Caco-2 (cell line): ENCODE results near the gene ENOX1. TPM values are rescaled to one million over a fixed set of nuclear protein-coding genes. Genes with fewer than 3 reads are reported as not detected.

Source experiments
- BruUV-seq: library from RNA; stranded (reverse); fragments of 400-500 nt; replicated peaks from 2 replicates; lab custom pipeline; 2021; lab: Mats Ljungman, UMichigan
- CTCF ChIA-PET: fragments of 300-600 bp; sonication (Branson Sonifier 250); formaldehyde crosslinking; loops from one replicate; lab custom pipeline; 2022; ENCODE audit warnings: antibody characterized with exemption; lab: Charles Lee
- POLR2A ChIA-PET: fragments of 300-600 bp; sonication (Branson Sonifier 250); formaldehyde crosslinking; loops from one replicate; lab custom pipeline; 2022; ENCODE audit warnings: antibody characterized with exemption; lab: Charles Lee
- DNase-seq, 2 experiments: peaks; one replicate each; pipeline versions ENCODE4 v3.0.0 to v3.0.0-alpha.2; 2020 to 2022
- H3K27me3 ChIP-seq: replicated peaks from 2 replicates; pipeline ENCODE4 v1.6.0; 2011; ENCODE audit warnings: low read length; ENCODE audit not compliant: control insufficient read depth, insufficient read depth
- H3K36me3 ChIP-seq: 2 replicates; pipeline ENCODE4 v1.5.1; 2011; ENCODE audit warnings: low read length; ENCODE audit not compliant: control insufficient read depth, insufficient read depth
- H3K4me1 ChIP-seq: fragments of 250-450 bp; sonication (Bioruptor Pico); 2 replicates; pipeline ENCODE4 v1.5.1; 2020; ENCODE audit warnings: mild to moderate bottlenecking
- H3K4me3 ChIP-seq: 2 replicates; pipeline ENCODE4 v1.5.1; 2011; ENCODE audit warnings: low read depth, mild to moderate bottlenecking, control low read depth, low read length
- H3K9me3 ChIP-seq: fragments of 250-450 bp; sonication (Bioruptor Pico); 2 replicates; pipeline ENCODE4 v1.5.1; 2020; ENCODE audit warnings: mild to moderate bottlenecking, moderate library complexity
- H3K27ac Mint-ChIP-seq: one replicate; pipeline ENCODE4 v1.8.0; 2022; ENCODE audit warnings: mixed read lengths; ENCODE audit not compliant: unreplicated experiment
- H3K27me3 Mint-ChIP-seq: one replicate; pipeline ENCODE4 v1.8.0; 2022; ENCODE audit warnings: mixed read lengths; ENCODE audit not compliant: insufficient read depth, unreplicated experiment
- H3K36me3 Mint-ChIP-seq: one replicate; pipeline ENCODE4 v1.8.0; 2022; ENCODE audit warnings: mild to moderate bottlenecking, mixed read lengths; ENCODE audit not compliant: insufficient read depth, unreplicated experiment
- H3K4me1 Mint-ChIP-seq: one replicate; pipeline ENCODE4 v1.8.0; 2022; ENCODE audit warnings: low read depth, mixed read lengths; ENCODE audit not compliant: unreplicated experiment
- H3K4me3 Mint-ChIP-seq: one replicate; pipeline ENCODE4 v1.8.0; 2022; ENCODE audit warnings: mild to moderate bottlenecking, moderate library complexity, mixed read lengths; ENCODE audit not compliant: unreplicated experiment
- H3K9me3 Mint-ChIP-seq: one replicate; pipeline ENCODE4 v1.8.0; 2022; ENCODE audit warnings: mixed read lengths; ENCODE audit not compliant: unreplicated experiment
- CTCF ChIP-seq, 2 experiments: fragments of 200-600 bp in 1 of 2; IDR thresholded peaks; 1 replicate in 1 of 2; 2 replicates in 1 of 2; pipeline versions ENCODE4 v1.5.1 to v1.8.0; 2011 to 2022; ENCODE audit warnings: antibody characterized with exemption in 1 of 2, control low read depth in 1 of 2, inconsistent platforms in 1 of 2, low read depth in 1 of 2, low read length in 1 of 2, mild to moderate bottlenecking in 1 of 2, moderate library complexity in 1 of 2; ENCODE audit not compliant: insufficient read depth in 1 of 2, severe bottlenecking in 1 of 2, unreplicated experiment in 1 of 2
- intact Hi-C: fragments of 100-400 bp; cut with micrococcal nuclease; formaldehyde crosslinking; loops from one replicate; pipeline ENCODE4 v1.10.0; 2022; ENCODE audit not compliant: unreplicated experiment
- total RNA-seq: library from RNA; stranded (reverse); gene quantifications from 2 replicates; pipeline ENCODE4 v1.2.3, GENCODE V29; 2022

Gene ENOX1
- total RNA-seq, 1 experiment from 2014 or later, result 9.1 TPM

GRCh38 chr13:43515531-43515930, 271.2 kb downstream of the ENOX1 start:
- no peak overlapping the region for H3K4me3 ChIP-seq
- no peak for DNase-seq
- Mint-ChIP-seq H3K27me3 (no peaks in the 10 kb centered on the region), H3K36me3 (peaks cover 7% of the 10 kb centered on the region), H3K4me1 (peaks cover 30% of the 10 kb centered on the region), H3K4me3 (no peak overlapping the region), H3K9me3 (no peaks in the 10 kb centered on the region), H3K27ac (peak overlapping the region; percentile 86)
- intact Hi-C loops, result loop anchor here (5.0 kb wide), 3 partner anchors 128 to 318 kb away; no protein-coding TSS in a partner anchor
- H3K9me3 ChIP-seq, result no peaks in the 10 kb centered on the region
- no TSS peak for BruUV-seq
- POLR2A ChIA-PET, result no interaction called here
- CTCF ChIA-PET, result no interaction called here
- no peaks in the 10 kb centered on the region for H3K27me3 ChIP-seq
- no peak for TF ChIP-seq CTCF (IDR thresholded peaks at IDR 0.05; ENCODE audit: insufficient read depth in 1 of 2, low read depth in 1 of 2, low read length in 1 of 2, severe bottlenecking in 1 of 2, unreplicated experiment in 1 of 2)
- H3K36me3 ChIP-seq, result no peaks in the 10 kb centered on the region
- H3K4me1 ChIP-seq, result peaks cover 30% of the 10 kb centered on the region

- Mint-ChIP-seq H3K4me1 (peaks cover 21% of the 10 kb centered on the region), H3K27me3 (no peaks in the 10 kb centered on the region), H3K4me3 (no peak overlapping the region), H3K9me3 (no peaks in the 10 kb centered on the region), H3K27ac (no peak overlapping the region), H3K36me3 (peaks cover 7% of the 10 kb centered on the region)
- no peaks in the 10 kb centered on the region for H3K9me3 ChIP-seq
- intact Hi-C loops, result no loop called here
- no TSS peak for BruUV-seq
- no peak for TF ChIP-seq CTCF (IDR thresholded peaks at IDR 0.05; ENCODE audit: insufficient read depth in 1 of 2, low read depth in 1 of 2, low read length in 1 of 2, severe bottlenecking in 1 of 2, unreplicated experiment in 1 of 2)
- POLR2A ChIA-PET, result no interaction called here
- DNase-seq, result no peak
- no peak overlapping the region for H3K4me3 ChIP-seq
- peaks cover 30% of the 10 kb centered on the region for H3K4me1 ChIP-seq
- CTCF ChIA-PET, result no interaction called here
- no peaks in the 10 kb centered on the region for H3K36me3 ChIP-seq
- H3K27me3 ChIP-seq, result no peaks in the 10 kb centered on the region
These were observed 272.5 kb downstream of the ENOX1 start for GRCh38 chr13:43514311-43514710.

GRCh38 chr13:43512221-43512620, 274.6 kb downstream of the ENOX1 start:
- no peak for TF ChIP-seq CTCF (IDR thresholded peaks at IDR 0.05; ENCODE audit: insufficient read depth in 1 of 2, low read depth in 1 of 2, low read length in 1 of 2, severe bottlenecking in 1 of 2, unreplicated experiment in 1 of 2)
- intact Hi-C loops, result no loop called here
- Histone ChIP-seq H3K9me3 (no peaks in the 10 kb centered on the region), H3K4me3 (no peak overlapping the region), H3K4me1 (peaks cover 22% of the 10 kb centered on the region), H3K27me3 (no peaks in the 10 kb centered on the region), H3K36me3 (no peaks in the 10 kb centered on the region)
- Mint-ChIP-seq H3K4me3 (no peak overlapping the region), H3K27me3 (no peaks in the 10 kb centered on the region), H3K36me3 (peaks cover 7% of the 10 kb centered on the region), H3K9me3 (no peaks in the 10 kb centered on the region), H3K27ac (no peak overlapping the region), H3K4me1 (peaks cover 21% of the 10 kb centered on the region)
- CTCF ChIA-PET, result no interaction called here
- POLR2A ChIA-PET, result no interaction called here
- no peak for DNase-seq
- no TSS peak for BruUV-seq
